Fibroblast of skin of left biceps (primary cell): ENCODE measurements around the gene CSF2RB.

Experiments
- DNase-seq, 2 experiments: peaks; one replicate each; pipeline ENCODE4 v3.0.0-alpha.2; 2013; ENCODE audit warnings: low read depth in 2 of 2

CSF2RB gene

DNA sequence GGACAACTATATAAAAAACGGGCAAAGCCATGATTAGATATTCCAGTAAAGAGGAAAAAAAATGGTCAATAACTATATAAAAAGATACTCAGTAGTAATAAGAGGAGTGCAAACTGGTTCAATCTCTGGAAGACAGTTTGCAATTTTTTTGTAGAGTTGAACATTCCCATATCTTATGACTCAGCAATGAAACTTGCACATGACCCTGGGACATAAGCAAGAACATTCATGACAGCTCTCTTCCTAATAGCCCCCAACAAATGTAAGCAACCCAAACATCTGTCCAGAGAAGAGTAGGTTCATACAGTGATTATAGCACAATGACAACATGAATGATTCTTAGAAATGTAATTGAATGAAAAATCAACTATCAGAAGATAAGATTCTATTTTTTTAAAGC is 21.8 kb upstream of the CSF2RB start:
- DNase-seq: no peak

DNA sequence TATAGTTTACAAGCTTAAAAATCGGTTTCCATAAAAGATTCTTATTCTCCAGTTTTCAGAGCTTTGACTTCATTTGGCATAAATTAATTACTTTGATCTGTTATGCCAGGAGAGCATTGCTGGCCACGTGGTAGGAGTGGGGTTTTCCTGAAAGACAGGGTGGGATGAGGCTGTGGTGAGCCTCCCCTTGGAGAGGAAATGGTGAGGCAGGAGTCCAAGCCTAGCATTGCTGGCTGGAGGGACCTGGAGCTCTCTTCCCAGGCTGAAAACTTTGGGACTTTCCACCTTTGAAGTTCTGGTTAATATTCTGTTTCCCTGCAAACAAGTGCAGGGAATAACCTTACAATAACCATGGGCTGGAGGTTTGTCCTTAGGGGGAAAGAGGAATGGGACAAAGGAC is 21.1 kb upstream of the CSF2RB start:
- DNase-seq: no peak

- DNase-seq: no peak
These were observed 20.2 kb upstream of the CSF2RB start for GRCh38 chr22:36893262-36893661.

DNA sequence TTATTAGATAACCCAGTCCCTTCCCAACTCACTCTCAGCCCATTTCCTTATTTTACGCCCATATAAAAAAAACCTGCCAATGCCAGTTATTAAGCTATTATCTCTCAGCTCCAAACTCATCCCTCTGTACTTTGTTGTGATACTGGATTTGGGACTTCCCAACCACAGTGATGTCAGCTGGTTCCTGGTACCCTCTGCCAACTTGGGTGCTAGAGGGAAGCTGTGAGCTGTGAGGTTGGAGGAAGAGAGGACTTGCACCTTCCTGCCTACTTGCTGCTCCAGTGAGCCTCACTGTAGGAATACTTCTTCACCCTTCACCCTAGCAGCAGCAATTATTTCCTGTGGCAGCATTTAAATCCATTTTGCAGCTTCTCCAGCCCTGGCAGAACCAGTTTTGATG is 19.2 kb upstream of the CSF2RB start:
- no peak for DNase-seq

- no peak for DNase-seq
These were observed 15.8 kb upstream of the CSF2RB start for GRCh38 chr22:36897611-36898010.

DNA sequence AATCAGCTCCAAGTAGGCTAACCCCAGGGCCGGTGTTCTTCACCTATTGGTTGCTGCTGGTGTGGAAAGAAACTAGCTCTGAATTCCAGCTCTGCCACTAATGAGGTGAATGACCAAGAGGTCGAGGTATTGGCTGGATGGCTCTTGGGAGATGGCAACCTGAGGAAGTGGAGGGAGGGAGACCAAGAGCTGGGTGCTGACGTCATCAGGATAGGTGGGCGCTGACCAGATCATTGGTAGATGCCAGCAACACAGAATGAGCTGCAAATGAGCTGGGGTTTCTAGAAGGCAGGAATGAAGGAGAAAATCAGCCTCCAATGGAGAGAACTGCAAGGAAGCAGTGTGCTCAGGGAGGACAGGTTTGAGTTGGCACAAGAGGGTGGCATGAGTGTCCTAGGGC is 14.7 kb upstream of the CSF2RB start:
- no peak for DNase-seq

DNA sequence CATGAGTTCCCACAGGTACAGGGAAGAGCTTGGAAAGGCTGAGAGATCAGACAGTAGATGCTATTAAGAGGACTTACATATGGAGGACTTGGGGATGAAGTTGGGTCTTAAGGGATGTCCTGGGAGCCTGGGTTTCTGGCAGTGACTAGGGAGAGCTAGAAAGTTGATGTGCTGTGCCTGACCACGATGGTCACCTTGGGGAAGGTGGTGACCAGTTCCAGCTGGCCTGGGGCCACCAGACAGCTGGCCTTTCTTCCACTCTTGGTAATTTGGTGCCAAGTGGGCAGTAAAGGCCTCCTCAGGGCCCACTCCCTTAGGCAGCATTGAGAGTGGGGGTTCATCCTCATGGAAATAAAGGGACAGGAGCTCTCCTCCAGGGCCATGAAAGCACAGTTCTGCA is 13.9 kb upstream of the CSF2RB start:
- no peak for DNase-seq

- no peak for DNase-seq
These were observed 13.2 kb upstream of the CSF2RB start for GRCh38 chr22:36900225-36900624.

DNA sequence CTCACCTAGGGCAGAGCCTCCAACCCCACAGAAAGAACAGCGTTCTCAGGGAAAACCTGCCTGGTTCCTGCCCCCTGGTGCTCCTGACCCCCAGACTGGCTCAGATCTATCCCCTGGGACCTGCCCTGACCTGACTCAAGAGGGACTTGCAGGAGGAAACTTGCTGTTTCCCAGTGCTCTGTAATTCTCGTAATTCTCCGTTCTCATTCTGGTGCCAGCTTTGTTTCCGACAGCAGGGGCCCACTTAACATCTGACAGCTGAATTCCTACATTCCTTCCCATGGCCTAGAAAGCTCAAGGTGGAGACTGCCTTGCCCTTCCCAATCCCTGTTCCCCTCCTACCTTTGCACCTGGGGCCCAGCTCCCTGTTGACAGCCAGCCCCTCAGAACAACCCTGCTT is 12.5 kb upstream of the CSF2RB start:
- DNase-seq: no peak

DNA sequence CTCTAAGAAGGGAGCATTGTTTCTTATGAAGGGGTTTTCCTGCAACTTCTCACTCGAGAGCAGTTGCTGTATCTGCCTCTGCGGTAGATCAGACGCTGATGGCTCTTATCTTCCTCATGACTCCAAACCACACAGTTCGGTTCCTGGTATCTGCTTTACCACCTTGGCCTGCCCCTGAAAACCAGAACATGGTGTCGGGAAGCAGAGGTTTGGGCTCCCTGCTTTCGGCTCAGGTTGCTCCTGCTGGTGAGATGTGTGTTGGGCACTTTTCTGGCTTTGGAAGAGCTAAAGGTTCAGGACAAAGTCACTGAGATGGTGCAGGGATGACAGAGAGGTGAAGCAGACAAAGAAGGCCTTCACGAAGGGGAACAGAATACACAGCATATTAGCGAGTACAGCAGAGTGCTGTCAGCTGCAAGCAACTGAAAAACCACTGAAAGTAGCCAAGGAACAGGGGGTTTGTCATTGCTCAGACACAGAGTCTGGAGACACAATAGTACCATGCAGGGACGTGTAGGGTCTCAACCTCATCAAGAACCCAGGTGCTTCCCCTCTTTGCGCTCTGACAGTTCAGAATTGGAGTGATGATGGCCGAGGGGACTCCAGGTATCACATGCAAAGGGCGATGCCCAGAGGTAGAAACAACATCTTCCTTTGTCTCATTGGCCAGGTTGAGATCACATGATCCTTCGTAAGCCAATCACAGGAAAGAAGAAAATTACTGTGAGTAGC is 11.9 kb upstream of the CSF2RB start:
- no peak for DNase-seq

DNA sequence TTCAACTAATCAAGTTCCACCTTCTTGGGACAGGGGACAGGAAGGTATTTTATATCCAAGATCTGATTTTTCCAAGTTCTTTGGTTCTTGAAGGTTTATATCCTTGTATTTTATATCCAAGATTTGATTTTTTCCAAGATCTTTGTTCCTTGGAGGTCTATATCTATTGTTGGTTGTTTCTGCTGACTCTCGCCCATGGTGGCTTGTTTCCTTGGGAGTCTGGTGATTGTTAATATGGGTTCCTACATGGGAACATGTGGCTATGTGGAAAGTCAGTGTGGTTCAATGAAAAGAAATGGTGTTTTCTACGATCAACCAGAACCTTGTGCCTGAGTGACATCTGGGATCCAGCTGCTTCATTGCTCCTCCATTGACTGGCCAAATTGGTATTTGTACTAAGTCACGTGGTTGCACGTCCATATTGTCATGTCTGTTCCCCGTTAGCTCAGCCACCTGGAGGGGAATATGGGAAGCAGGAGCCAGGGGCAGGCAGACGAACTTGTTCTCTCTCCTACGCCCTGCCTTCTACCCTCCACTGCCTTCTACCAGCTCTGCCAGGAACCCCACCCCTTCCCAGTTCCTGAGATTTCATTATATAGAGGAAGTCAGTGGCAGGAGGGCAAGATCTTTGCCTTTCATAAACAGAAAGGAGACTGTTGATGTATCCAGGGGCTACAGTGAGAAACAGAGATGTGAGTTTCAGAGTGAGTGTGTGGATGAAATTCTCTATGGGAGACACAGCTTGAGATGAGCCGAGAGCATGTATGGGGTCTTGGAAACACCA is 11.1 kb upstream of the CSF2RB start:
- no peak for DNase-seq

GRCh38 chr22:36904260-36904880 is 9.1 kb upstream of the CSF2RB start:
- DNase-seq: no peak

GRCh38 chr22:36907253-36908195 is 5.9 kb upstream of the CSF2RB start:
- DNase-seq: no peak

DNA sequence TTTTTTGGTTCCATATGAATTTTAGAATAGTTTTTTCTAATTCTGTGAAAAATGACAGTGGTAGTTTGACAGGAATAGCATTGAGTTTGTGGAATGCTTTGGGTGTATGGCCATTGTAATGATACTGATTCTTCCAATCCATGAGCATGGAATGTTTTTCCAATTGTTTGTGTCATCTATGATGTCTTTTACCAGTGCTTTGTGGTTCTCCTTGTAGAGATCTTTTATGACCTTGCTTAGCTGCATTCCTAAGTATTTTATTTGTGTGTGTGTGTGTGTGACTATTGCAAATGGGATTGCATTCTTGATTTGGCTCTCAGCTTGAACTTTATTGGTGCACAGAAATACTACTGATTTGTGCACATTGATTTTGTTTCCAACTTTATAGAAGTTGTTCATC is 3.0 kb upstream of the CSF2RB start:
- no peak for DNase-seq

- no peak for DNase-seq
These were observed 1.4 kb upstream of the CSF2RB start for GRCh38 chr22:36911887-36912661.

DNA sequence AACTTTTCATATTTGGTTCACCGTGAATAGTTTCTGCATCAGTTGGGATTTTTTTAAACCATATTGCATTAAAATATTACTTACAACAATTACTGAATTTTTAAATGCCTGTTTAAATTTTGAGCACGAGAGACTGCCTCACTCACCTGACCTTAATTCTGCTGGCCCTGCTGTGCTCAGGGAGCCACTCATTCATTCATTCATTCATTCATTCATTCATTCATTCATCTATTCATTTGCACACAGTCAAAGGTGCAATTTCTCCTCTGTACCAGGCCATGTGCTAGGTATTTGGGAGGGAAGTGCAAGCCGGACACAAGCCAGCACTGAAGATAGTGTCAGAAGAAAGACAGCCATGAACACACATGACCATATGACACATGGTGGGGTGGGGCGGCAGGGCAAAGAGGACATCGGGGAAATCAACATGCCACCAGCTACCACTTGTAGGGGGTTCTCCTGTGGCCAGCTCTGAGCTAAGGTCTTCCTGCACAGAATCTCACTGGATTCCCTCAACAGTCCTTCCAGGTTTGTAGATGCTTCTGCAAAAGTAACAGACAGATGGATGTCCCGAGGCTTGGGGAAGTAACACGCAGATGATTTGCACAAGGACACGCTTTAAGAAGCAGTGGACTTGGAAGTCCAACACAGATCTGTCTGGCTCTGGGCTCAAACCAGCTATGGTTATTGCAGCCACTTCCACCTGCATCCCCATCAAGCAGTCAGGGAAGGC is 568 bp upstream of the CSF2RB start:
- DNase-seq: no peak

DNA sequence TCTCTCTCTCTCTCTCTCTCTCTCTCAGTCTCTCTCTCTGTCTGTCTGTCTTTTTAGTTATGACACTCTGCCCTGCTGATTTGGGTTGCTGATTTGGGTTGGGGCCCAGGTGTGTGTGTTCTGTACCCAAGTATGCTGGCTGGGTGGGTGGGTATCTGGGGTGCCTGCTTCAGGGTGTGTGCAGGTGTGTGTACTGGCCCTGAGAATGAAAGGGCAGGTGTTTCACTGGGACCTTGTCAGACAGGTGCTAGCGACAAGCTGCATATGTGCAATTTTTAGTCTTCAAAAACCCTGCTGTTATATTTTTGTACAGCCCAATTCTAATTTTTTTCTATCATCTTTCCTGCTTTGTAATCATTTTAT is 943 bp downstream of the CSF2RB start:
- DNase-seq: no peak

DNA sequence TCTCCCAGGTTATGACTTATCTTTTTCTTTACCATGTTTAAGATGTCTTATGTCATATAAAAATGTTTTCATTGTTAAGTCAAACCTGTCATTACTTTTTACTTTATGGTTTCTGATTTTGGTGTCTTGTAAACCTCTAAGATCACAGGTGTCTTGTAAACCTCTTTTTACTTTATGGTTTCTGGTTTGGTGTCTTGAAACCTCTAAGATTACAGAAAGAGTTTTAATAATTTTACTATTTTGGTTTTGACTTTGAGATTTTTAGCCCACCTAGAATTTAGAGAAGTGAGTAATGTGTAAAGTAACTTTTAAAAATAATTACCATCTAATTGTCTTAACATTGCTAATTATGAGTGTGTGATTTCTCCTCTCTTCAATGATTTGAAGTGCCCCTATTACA is 2.6 kb downstream of the CSF2RB start:
- DNase-seq: no peak

- DNase-seq: no peak
These were observed 5.3 kb downstream of the CSF2RB start for GRCh38 chr22:36918586-36919284.
